ENCODE results near the gene GAS7. TPM values are rescaled to one million over a fixed set of nuclear protein-coding genes. Genes with fewer than 3 reads are reported as not detected.

GAS7 gene
- total RNA-seq, 1 donor from 2014 or later: 2.8 TPM

Other genes starting within 250 kb of the GAS7 start
- not detected in 2 replicates for gene MYH13, start 174.4 kb upstream of the GAS7 start, total RNA-seq
- gene MYH8, start 223.3 kb upstream of the GAS7 start, total RNA-seq: not detected in 2 replicates